ENCODE results near the gene SMARCD3. TPM values are rescaled to one million over a fixed set of nuclear protein-coding genes. Genes with fewer than 3 reads are reported as not detected.

SMARCD3 gene
- total RNA-seq, 4 donors from 2014 or later = 25.3 to 43.4 (median 40.6) TPM

DNA sequence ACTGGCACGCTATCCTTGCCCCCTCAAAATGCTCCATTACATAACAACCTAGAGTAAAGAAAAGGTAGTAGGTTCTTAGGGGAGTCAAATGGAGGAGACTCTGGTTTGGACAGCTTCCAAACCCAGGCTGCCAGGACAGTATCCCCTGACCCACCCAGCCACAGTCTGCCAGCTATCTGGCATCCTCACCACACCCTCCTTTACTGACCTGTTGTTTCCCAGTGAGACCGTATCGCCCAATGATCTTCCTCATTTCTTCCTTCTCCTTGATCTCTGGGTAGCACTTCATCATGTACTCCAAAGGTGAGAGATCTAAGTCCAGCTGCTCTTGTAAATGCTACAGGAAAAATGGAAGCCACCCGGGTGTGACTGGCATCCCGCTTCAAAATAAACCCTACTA, 33.1 kb downstream of the SMARCD3 start:
- TF ChIP-seq POLR2A (IDR thresholded peaks at IDR 0.05; ENCODE audit: low read depth) (no peak), EP300 (IDR thresholded peaks at IDR 0.05) (no peak), POLR2AphosphoS5 (IDR thresholded peaks at IDR 0.05) (no peak)
- TF ChIP-seq, protein P1, sequence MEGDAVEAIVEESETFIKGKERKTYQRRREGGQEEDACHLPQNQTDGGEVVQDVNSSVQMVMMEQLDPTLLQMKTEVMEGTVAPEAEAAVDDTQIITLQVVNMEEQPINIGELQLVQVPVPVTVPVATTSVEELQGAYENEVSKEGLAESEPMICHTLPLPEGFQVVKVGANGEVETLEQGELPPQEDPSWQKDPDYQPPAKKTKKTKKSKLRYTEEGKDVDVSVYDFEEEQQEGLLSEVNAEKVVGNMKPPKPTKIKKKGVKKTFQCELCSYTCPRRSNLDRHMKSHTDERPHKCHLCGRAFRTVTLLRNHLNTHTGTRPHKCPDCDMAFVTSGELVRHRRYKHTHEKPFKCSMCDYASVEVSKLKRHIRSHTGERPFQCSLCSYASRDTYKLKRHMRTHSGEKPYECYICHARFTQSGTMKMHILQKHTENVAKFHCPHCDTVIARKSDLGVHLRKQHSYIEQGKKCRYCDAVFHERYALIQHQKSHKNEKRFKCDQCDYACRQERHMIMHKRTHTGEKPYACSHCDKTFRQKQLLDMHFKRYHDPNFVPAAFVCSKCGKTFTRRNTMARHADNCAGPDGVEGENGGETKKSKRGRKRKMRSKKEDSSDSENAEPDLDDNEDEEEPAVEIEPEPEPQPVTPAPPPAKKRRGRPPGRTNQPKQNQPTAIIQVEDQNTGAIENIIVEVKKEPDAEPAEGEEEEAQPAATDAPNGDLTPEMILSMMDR (IDR thresholded peaks at IDR 0.05) = no peak
- intact Hi-C loops (cut with DNase I) = no loop called here
- 96% methylated on average over 5 of the region's 5 CpGs for WGBS
- H3K4me1 ChIP-seq = no peaks in the 10 kb centered on the region
- DNase-seq (ENCODE audit: extremely low spot score) = no peak
- peaks cover 66 to 87% (median 84%) of the 10 kb centered on the region in 4 donors for H3K36me3 ChIP-seq
- no peak overlapping the region for H3K27ac ChIP-seq (replicated peaks in 1 of 4)
- no peaks in the 10 kb centered on the region for H3K27me3 ChIP-seq
- H3K4me3 ChIP-seq = no peak overlapping the region
- H3K9me3 ChIP-seq = no peaks in the 10 kb centered on the region

DNA sequence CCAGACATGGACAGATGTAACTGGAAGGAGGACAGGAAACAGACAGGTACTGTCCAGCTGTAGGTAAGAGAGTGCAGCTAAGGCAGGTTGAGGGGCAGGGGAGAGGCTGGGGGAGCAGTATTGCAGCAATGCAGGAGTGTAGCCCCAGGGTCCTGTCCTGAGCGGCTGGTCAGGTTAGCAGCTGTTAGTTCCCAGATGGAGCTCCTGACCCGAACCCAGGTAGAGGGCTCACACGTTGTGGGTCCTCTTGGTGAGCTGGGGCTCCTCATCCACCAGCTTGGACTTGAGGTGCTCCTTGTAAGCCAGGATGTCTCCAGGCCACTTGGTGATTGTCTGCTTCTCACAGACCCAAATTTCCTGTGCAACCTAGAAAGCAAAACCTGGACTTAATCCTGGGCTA, 34.7 kb downstream of the SMARCD3 start:
- intact Hi-C loops (cut with DNase I) = no loop called here
- H3K27ac ChIP-seq (replicated peaks in 1 of 4) = no peak overlapping the region
- no peak for DNase-seq (ENCODE audit: extremely low spot score)
- no peaks in the 10 kb centered on the region for H3K4me1 ChIP-seq
- WGBS = 63% methylated on average over 3 of the region's 3 CpGs
- no peaks in the 10 kb centered on the region for H3K27me3 ChIP-seq
- no peaks in the 10 kb centered on the region for H3K9me3 ChIP-seq
- H3K36me3 ChIP-seq = peaks cover 57 to 72% (median 68%) of the 10 kb centered on the region in 4 donors
- TF ChIP-seq POLR2A (IDR thresholded peaks at IDR 0.05; ENCODE audit: low read depth) (no peak), POLR2AphosphoS5 (IDR thresholded peaks at IDR 0.05) (no peak), EP300 (IDR thresholded peaks at IDR 0.05) (no peak)
- TF ChIP-seq, protein P1 (IDR thresholded peaks at IDR 0.05) = no peak
- H3K4me3 ChIP-seq = no peak overlapping the region

DNA sequence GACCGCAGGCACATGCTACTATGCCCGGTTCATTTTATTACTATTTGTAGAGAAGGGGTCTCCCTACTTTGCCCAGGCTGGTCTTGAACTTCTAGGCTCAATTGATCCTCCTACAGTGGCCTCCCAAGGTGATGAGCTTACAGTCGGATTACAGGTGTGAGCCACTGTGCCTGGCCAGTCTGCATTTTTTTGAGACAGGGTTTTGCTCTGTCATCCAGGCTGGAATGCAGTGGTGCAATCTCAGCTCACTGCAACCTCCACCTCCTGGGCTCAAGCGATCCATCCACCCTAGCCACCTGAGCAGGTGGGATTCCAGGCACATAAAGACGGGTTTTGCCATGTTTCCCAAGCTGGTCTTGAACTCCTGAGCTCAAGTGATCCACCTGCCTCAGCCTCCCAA, 35.9 kb downstream of the SMARCD3 start:
- TF ChIP-seq POLR2A (IDR thresholded peaks at IDR 0.05; ENCODE audit: low read depth) (no peak), POLR2AphosphoS5 (IDR thresholded peaks at IDR 0.05) (no peak), EP300 (IDR thresholded peaks at IDR 0.05) (no peak)
- TF ChIP-seq, protein P1 (IDR thresholded peaks at IDR 0.05) = no peak
- Histone ChIP-seq H3K4me1 (no peaks in the 10 kb centered on the region), H3K4me3 (no peak overlapping the region), H3K36me3 (peaks cover 45 to 60% (median 56%) of the 10 kb centered on the region in 4 donors), H3K27me3 (peaks cover 0 to 3% (median 0%) of the 10 kb centered on the region in 4 donors), H3K27ac (replicated peaks in 1 of 4) (no peak overlapping the region), H3K9me3 (no peaks in the 10 kb centered on the region)
- no peak for DNase-seq (ENCODE audit: extremely low spot score)
- intact Hi-C loops (cut with DNase I) = no loop called here
- 91% methylated on average over 4 of the region's 5 CpGs for WGBS

DNA sequence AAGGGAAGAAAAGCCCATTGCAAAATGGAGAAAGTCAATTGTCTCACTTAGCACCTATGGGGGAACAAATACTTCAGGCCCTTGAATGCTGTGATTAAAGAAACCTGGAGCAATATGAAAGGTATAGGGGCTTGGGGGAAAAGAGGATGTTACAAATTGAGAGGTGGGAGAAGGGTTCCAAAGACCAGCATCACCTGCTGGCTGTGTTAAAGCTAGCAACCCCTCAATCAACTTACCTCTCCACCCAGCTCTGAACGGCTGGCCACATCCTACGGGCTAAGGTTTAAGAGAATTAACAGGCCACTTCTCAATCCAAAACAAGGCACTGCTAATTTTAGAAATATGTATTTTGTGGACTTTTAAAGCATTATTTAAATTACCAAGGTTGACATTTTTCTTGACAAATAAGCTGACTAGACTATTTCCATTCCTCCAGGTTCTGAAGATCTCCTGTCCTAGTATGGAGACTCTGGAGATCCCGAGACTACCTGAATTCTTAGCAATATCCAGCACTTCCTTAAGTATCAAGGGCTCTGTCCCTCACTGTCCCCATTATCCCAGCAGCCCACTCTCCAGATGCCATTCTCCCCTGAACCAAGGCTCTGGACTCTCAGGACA, 37.2 kb downstream of the SMARCD3 start:
- 80% methylated on average over 3 of the region's 3 CpGs for WGBS
- Histone ChIP-seq H3K4me3 (no peak overlapping the region), H3K4me1 (no peaks in the 10 kb centered on the region), H3K27me3 (peaks cover 0 to 6% (median 0%) of the 10 kb centered on the region in 4 donors), H3K27ac (replicated peaks in 1 of 4) (no peak overlapping the region), H3K36me3 (peaks cover 33 to 46% (median 43%) of the 10 kb centered on the region in 4 donors), H3K9me3 (no peaks in the 10 kb centered on the region)
- intact Hi-C loops (cut with DNase I) = no loop called here
- DNase-seq (ENCODE audit: extremely low spot score) = no peak
- TF ChIP-seq POLR2AphosphoS5 (IDR thresholded peaks at IDR 0.05) (no peak), EP300 (IDR thresholded peaks at IDR 0.05) (no peak), POLR2A (IDR thresholded peaks at IDR 0.05; ENCODE audit: low read depth) (no peak)
- TF ChIP-seq, protein P1 (IDR thresholded peaks at IDR 0.05) = no peak

Data from esophagus muscularis mucosa (tissue), 4 donors.